ENCODE results near the gene CCL5. TPM values are rescaled to one million over a fixed set of nuclear protein-coding genes. Genes with fewer than 3 reads are reported as not detected.

Gene CCL5
- 0.29 TPM in 1 of 2 replicates, not detected in the other for total RNA-seq (2014; rRNA removed; shearing (Covaris generic))
- polyA plus RNA-seq (2015; cell fraction: cytosol; rRNA removed) = 0.60 and 1.3 TPM in 2 replicates
- polyA plus RNA-seq (2015; cell fraction: nucleus; rRNA removed) = 0.36 TPM in 1 of 2 replicates, not detected in the other

GRCh38 chr17:35879773-35880654 is at the start of gene CCL5:
CCL5 (minus strand) TSS chr17:35880360.
- no peak for DNase-seq (ENCODE audit: low read depth, low spot score)
- in situ Hi-C loops (cut with HindIII; ENCODE audit: low pct_unique_long_range_greater_than_20kb, low sequenced_read_pairs) = no loop called here

DNA sequence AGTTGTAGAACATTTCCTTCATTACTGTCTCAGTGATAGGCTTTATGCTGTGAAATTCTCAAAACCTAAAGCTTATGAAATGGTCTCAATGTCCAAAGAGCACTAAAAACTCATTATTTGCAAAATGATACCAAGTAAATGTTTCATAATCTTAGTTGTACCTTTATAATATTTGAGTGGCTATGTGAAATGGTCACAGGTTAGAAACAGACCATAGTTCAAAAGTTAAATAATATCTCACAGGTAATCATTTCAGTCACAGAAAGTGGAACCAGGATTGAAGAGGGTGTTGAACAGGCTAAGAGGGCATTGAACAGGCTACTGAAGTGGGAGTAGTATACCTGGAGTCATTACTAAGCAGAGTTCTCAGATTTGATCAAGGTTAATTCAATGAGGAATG is 47.6 kb upstream of the CCL5 start:
- no peak for DNase-seq (ENCODE audit: low read depth, low spot score)
- in situ Hi-C loops (cut with HindIII; ENCODE audit: low pct_unique_long_range_greater_than_20kb, low sequenced_read_pairs) = no loop called here

DNA sequence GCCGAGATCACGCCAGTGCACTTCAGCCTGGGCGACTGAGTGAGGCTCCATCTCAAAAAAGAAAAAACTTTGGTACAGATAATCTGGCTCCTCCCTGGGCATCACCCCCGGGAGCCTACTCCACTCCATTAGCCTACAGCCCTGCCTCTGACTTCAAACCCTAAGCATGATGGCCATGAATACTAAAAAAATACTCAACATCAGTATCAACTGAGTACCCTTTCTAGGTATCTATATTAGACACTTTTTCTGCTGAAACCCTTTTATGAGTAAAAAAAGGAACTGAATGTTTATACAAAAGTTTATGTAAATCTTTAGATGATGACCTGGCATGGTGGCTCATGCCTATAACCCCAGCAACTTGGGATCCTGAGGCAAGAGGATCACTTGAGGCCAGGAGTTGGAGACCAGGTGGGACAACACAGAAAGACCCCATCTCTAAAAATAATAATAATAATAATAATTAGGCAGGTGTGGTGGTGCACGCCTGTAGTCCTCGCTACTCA is 43.5 kb upstream of the CCL5 start:
- no peak for DNase-seq (ENCODE audit: low read depth, low spot score)
- in situ Hi-C loops (cut with HindIII; ENCODE audit: low pct_unique_long_range_greater_than_20kb, low sequenced_read_pairs) = no loop called here

DNA sequence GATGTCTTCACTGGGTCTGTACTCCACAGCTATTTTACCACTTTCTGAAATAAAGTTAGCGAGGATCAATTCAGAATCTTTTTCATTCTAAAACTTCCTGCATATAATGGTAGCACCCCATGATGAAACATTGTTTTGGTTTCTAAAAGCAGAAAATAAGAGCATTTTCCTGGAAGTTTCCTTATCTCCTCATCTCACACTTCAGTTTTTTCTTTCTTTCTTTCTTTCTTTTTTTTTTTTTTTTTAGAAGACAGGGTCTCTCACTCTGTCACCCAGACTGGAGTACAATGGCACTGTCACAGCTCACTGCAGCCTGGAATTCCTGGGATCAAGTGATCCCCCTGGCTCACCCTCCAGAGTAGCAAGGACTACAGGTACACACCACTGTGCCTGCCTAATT is 40.1 kb upstream of the CCL5 start:
- in situ Hi-C loops (cut with HindIII; ENCODE audit: low pct_unique_long_range_greater_than_20kb, low sequenced_read_pairs) = no loop called here
- DNase-seq (ENCODE audit: low read depth, low spot score) = no peak

GRCh38 chr17:35918665-35919064 is 38.5 kb upstream of the CCL5 start:
- DNase-seq (ENCODE audit: low read depth, low spot score) = no peak
- in situ Hi-C loops (cut with HindIII; ENCODE audit: low pct_unique_long_range_greater_than_20kb, low sequenced_read_pairs) = no loop called here

- DNase-seq (ENCODE audit: low read depth, low spot score) = no peak
- in situ Hi-C loops (cut with HindIII; ENCODE audit: low pct_unique_long_range_greater_than_20kb, low sequenced_read_pairs) = no loop called here
Measured at GRCh38 chr17:35917519-35918213, 37.5 kb upstream of the CCL5 start.

DNA sequence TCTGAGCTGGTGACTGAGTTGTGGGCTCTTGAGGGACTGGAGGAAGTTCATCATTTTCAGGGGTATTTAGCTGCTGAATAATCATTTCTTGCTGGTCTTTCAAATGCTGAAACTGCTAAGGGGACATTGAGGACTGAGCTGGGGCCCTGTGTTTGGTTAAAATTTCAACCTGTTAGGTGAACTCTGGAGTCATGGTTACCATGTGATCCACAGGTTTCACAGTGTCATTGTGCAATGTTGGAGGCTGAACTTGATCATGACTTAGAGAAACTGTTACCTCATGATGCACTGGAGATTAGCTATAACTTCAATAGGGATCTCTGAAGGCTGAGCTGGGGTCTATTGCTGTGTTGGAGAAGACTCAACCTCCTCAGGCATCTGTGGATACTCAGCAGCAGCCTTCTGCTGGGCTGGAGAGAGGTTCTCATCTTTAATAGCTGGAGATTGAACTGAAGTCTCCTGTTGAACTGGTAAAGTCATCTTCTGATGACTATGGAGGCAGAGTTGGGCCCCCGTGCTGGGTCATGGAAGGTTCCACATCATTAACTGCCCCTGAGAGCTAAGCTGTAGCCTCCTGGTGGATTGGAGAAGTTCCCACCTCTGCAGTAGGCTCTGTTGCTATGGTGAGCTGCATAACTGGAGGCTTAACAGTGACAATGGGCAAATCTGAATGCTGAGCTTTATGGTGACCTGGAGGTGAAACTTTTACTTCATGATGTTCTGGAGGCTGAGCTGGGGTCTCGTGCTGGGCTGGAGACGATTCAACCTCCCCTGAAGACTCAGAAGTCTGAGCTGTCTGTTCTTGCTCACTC is 35.2 kb upstream of the CCL5 start:
- in situ Hi-C loops (cut with HindIII; ENCODE audit: low pct_unique_long_range_greater_than_20kb, low sequenced_read_pairs) = no loop called here

DNA sequence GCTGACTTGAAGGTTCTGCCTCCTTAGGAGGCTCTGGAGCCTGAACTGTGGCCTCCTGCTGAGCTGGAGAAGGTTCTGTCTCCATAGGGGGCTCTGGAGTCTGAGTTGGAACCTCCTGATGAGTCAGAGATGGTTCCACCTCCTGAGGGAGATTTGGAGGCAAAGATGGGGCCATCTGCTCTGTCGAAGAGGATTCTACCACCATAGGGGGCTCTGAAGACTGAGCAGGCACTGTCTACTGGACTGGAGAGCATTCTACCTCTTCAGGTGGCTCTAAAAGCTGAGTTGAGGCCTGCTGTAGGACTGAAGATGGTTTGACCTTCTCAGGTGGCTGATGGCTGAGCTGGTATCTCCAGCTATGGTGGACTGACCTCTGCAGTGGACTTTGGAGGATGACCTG is 34.2 kb upstream of the CCL5 start:
- in situ Hi-C loops (cut with HindIII; ENCODE audit: low pct_unique_long_range_greater_than_20kb, low sequenced_read_pairs) = no loop called here
- DNase-seq (ENCODE audit: low read depth, low spot score) = no peak

More for the DNA sequence above, 35.2 kb upstream of the CCL5 start:
- no peak for DNase-seq (ENCODE audit: low read depth, low spot score)

GRCh38 chr17:35913609-35914008 is 33.4 kb upstream of the CCL5 start:
- in situ Hi-C loops (cut with HindIII; ENCODE audit: low pct_unique_long_range_greater_than_20kb, low sequenced_read_pairs) = no loop called here
- DNase-seq (ENCODE audit: low read depth, low spot score) = no peak

DNA sequence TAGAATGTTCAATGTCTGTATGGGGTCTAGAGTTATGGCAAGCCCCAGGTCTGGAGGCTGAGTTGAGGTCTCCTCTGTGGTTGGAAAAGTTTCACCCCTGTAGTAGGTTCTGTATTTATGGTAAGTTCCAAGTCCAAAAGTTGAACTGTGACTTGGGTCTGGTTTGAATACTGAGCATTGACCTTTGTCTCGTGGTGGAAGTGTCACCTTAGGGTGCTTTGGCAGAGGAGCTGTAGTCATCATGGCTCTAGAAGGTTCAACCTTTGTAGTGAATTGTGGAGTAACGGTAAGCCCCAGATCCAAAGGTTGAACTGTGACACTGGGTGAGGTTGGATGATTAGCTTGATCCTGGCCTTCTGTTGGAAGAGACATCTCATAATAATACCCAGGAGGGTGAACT is 32.8 kb upstream of the CCL5 start:
- in situ Hi-C loops (cut with HindIII; ENCODE audit: low pct_unique_long_range_greater_than_20kb, low sequenced_read_pairs) = no loop called here
- no peak for DNase-seq (ENCODE audit: low read depth, low spot score)

DNA sequence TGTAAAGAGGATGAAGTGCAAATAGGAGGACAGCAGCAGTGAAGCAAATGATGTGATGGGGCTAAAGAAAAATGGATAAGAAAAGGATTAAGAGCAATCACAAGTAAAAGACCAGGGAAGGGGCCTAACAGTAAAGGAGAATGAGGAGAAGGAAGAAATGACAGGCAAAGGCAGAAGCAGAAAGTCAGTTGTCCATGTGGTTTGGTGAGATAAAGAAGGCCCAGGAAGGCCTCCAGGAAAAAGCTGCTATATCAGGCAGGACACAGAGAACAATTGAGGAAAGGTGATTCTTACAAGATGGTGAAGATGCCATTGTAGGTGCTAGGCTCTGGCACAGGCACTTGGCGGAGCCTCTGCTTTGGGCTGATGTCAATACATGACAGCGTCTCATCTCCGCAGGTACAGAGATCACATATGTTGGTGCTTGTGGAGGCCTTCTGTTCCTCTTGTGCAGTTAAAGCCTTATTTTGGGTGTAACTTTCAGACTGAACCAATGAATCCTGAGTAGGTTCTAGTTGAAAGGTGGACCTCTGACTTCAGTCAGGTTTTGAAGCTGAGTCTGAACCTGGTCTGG is 32.3 kb upstream of the CCL5 start:
- in situ Hi-C loops (cut with HindIII; ENCODE audit: low pct_unique_long_range_greater_than_20kb, low sequenced_read_pairs) = no loop called here
- no peak for DNase-seq (ENCODE audit: low read depth, low spot score)

DNA sequence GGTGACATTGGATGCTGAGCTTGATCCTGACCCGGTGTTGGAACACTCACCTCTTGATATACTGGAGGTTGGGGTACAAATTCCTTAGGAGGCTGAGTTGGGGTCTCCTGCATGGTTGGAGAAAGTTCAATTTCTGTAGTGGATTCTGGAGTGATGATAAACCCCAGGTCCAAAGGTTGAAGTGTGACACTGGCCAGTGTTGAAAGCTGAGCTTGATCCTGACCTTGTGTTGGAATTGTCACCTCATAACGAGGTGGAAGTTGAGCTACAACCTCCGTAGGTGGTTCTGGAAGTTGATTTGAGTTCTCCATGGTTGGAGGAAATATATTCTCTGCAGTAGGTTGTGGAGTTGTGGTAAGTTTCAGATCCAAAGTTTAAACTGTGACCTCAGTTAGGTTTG is 29.2 kb upstream of the CCL5 start:
- in situ Hi-C loops (cut with HindIII; ENCODE audit: low pct_unique_long_range_greater_than_20kb, low sequenced_read_pairs) = no loop called here
- DNase-seq (ENCODE audit: low read depth, low spot score) = no peak

DNA sequence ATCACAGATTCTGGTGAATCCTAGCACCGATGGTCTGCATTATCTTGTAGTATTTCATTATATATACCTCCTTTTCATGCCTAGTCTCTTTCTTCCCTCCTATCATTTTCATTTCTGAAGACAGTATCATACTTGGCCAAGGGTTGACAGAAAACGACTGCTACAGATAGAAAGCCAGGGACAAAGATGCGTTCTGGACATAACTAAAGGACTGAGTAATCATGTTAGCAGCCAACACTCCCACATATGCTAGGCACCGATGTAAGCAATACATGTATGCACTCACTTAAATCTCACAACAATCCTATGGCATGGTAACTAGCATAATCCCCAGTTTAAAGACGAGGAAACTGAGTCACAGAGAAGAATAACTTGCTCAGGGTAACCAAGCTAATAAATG is 27.5 kb upstream of the CCL5 start:
- DNase-seq (ENCODE audit: low read depth, low spot score) = no peak
- in situ Hi-C loops (cut with HindIII; ENCODE audit: low pct_unique_long_range_greater_than_20kb, low sequenced_read_pairs) = no loop called here

- in situ Hi-C loops (cut with HindIII; ENCODE audit: low pct_unique_long_range_greater_than_20kb, low sequenced_read_pairs) = no loop called here
- DNase-seq (ENCODE audit: low read depth, low spot score) = no peak
Measured at GRCh38 chr17:35906926-35907637, 26.9 kb upstream of the CCL5 start.

GRCh38 chr17:35906191-35906925 is 26.2 kb upstream of the CCL5 start:
- DNase-seq (ENCODE audit: low read depth, low spot score) = no peak
- in situ Hi-C loops (cut with HindIII; ENCODE audit: low pct_unique_long_range_greater_than_20kb, low sequenced_read_pairs) = no loop called here

GRCh38 chr17:35903451-35903850 is 23.3 kb upstream of the CCL5 start:
- in situ Hi-C loops (cut with HindIII; ENCODE audit: low pct_unique_long_range_greater_than_20kb, low sequenced_read_pairs) = no loop called here
- no peak for DNase-seq (ENCODE audit: low read depth, low spot score)

All from SK-MEL-5 (cell line).